ENCODE data around the gene MITF.
A peak's percentile ranks its signal among the peaks of the same experiment; 100 is the strongest.

Gene MITF

DNA sequence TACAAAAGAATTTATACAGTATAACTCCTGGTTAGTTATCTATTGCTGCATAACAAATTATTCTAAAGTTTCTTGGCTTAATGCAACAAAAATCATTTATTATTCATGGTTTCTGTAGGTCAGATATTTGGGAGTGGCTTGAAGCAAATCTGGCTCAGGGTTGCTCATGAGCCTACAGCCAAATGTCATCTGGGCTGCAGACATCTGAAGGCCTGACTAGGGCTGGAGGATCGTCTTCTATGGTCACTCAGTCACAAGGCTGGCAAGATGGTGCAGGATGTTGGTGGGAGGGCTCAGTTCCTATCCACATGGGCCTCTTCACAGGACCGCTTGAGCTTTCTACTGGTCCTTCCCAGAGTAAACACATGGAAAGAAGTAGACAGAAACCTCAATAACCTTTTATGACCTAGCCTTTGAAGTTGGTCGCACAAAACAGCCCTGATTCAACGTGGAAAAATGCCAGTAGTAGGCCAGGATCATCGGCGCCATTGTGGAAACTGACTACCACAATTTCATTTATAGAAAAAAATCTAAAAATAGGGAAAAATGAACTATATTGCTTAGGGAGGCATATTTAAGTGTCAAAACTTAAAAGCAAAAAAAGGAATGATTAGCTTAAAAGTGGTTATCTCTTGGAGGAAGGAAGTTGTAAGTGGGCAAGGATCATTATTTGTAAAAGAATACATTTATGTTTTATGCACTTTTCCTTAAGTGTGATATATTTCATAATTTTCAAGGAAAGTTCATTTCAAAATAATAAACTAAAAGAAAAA, 9.9 kb upstream of the MITF start:
- DNase-seq: no peak

DNA sequence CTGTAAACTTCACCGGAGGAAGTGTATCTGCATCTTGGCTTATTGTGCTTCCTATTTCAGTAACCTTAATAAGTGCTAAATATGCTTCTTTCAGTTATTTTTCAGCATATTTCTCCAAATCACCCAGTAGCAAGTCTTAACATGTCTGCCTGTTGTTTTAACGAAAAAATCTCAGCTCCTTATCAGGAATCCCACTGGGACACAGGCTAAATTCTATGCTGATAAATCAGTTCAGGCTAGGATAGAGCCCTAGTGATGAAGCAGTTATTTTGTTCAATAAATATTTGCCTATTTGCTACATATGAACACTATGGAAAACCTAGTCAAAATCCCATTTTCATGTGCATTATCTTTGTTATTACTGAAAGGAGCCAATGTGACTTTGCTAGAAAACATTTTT, 8.2 kb upstream of the MITF start:
- DNase-seq: no peak

DNA sequence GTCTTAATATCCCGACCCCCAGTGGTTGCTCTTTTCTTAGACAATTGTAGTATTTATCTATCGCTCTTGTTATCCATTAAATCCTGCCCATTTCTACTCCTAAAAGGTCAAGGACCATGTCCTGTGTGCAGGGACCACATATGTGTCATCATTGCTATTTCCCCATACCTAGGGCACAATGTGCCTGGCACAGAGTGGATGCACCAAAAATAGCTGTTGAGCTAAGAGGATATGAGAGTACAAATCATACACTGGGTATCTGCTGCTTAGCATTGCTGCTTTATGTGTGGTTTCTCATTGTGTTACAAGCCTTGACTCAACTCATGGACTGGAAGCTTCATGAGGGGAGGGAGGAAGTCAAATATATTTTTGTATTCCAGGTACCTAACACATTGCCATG, 3.4 kb upstream of the MITF start:
- no peak for DNase-seq

DNA sequence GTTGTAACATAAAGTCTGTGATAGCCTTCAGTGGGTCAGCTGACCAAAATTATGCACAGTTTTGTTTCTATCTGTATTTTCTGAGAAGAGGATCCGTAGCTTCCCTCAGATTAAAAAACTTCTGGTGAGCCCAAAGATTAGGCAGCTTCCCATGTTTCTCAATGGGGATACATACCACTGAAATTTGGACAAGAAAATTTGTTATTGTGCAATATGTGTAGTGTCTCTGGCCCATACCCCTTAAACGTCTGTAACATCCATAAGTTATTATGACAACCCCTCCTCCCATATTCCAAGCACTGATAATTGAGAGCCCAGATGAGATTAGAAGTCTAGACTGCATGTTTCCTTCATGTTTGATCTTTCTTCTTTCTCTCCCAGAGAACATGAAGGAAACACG, 1.9 kb upstream of the MITF start:
- no peak for DNase-seq

DNA sequence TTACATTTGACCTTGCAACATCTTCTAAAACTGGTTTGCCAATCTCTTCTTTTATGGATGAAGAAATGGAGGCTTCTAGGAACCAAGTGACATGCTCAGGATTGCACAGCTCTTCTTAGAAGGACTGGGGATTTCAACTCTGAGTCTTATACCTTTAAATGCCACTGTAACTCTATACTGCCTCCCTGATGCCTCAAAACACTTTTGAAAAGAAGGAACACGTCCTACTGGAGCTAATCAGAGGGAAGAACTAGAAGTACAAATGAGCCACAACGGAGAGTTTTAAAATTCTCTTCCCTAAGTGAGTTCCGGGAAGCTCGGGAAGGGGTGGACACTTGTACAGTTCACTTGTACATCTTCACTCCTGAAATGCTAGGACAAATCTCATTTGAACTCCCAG, 949 bp upstream of the MITF start:
- DNase-seq: peak in 1 of 2 experiments; percentile 30

DNA sequence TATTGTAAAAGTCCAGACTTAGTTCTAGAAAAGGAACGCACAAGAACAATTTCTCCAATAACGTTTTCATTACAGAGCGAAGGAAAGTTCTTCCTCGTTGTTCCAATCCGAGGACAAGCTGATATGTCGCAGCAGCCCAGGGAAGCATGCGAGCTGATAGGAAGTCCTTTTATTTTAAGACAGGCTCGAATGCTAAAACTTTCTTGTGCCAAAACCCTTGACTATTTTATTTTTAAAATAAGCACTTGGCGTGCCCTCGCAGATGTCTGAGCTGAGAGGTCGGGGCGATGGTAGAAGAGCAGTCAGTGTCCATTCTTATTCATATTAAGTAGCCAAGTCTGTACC, 433 bp upstream of the MITF start:
- no peak for DNase-seq

DNA sequence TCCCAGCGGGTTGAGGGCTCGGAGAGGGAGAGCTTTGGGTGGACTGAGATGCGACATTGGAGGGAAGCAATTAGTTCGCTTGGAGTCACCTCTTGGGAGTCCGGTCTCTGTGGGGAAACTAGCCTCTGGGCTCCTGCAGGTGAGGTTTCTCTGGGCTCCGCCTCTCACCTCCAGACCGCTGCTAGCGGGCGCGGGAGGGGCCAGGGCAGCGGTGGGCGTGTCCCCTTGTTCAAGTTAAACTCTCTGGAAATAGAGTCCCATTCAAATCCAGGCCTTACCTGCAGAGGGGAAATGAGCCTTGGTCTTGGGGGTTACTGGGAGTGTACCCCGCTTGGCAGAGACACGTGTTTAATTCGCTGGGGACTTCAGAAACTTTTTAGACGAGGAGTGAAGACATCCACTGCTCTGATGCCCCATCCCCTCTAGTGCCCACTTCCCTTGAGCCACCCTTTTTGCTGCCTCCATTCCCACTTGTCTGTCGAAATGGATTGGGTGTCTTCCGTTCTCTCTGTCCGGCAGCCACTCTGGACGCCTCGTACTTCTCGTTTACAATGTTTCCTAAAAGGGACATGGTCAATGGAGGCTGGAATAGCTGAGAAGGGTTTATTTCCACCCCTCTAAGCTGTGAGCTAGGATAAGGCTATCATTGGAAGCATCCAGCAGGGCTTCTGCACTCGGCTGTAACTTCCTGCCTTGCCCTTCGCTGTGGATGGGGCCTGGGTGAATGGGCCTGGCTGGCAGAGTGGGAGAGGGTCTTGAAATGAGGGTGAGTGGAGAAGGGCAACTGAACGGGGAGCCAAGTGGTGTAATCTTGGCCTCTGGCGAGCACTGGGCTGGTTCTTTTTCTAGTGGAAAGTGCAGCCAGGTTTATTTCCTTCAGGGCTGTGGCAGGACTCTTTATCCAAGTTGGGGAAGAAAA, 1.1 kb downstream of the MITF start:
- DNase-seq: no peak

DNA sequence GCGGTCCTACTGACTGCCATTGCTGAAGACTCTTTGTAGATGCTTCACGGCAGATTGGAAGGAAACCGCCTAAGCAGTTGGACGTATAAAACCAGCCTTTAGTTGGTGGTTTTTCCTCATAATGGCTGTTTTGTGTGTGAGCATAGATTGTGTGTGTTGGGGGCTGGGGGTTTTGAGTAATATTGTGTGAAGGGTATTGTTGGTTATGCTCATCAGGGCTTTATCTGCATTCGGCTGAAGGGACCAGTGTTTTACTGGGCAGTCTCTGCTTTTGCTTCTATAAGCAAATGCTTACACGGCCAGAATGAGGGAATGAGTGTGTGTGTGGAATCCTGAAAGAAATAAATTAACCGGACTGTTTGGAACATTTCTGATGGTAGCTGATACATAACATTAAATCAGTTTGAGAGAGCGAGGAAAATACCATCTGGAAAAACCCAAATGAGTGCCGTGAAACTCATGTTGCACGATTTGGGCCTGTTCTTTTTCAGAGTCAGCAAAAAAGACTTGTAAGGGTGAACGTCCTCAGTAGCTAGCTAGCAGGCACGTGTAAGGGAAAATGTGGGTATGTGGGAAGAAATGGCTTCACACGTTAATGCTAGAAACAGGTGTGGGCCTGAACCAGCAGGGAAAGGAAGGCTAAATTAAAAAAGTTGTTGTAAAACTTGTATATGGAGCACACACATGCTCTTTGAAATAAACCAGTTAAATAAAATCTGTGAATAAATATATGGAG, 1.9 kb downstream of the MITF start:
- DNase-seq: no peak

DNA sequence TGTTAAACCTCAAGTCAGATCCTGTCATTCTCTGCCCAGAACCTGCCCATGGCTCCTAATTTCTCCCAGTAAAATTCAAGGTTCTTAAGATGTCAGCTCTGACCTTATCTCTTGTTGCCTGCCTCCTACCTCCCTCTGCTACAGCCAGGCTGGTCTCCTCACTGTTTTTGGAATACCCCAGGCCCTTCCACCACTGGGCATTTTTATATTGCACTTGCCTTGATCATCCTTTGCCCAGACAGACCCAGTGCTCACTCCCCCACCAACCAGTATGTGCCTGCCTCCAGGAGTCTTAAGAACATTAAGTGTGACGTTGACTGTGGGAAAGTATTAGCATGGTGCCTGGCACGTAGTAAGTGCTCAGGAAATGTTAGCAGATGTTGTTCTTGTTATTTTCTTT, 3.1 kb downstream of the MITF start:
- no peak for DNase-seq

DNA sequence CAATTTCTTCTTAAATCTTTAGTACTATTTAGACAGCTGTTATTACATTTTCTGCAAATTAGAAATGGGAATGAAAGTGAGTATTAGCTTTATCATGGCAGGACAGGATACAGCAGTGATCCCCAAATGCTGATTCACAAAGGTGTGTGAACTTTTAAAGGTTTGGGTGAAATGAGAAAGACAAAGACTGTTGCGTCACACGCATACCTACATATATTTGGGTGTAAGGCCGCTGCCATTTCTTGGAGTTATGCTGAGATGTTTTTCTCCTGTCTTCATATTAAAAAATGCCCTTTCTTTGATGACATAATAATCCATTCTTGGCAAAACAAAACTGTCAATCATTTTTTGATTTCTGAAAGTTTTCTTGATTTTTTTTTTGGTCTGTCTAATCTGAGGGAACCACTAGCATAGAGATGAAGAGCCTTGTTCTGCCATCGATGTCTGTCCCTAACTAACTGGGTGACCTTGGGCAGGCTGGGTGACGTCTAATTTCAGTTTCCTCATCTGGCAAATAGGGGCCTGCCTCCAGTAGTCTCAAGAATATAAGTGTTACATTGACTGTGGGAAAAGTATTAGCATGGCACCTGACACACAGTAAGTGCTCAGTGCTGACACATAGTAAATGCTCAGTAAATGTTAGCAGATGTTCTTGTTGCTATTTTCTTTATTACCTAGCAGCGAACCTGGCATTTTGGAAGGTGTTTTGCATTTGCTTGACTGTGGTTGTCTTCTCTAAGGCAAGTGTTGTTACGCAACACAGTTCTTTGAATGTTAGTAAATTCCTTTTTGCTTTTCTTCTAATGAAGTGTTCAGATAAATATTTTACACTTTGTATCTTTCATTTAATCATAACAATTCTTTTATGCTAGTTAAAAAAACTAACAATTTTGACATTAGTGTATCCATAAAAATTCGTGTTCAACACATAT, 5.0 kb downstream of the MITF start:
- DNase-seq: no peak

DNA sequence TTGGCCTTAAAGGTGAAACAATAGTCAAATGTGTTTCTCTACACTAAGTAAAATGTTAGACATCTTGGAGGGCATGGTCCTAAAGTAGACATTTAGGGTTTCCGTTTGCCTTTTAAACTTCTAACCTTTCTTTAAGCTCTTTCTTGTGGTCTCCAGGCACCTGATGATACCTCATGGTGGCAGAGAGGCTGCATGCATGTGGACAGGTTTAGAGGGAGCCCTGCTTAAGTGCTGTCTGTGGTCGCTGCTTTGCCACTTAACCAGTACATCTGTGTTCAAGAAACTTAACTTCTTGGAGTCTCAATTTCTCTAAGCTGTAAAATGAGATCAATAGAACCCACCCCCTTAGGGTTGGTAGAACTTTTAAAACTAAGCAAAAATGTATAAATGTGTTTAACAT, 6.2 kb downstream of the MITF start:
- DNase-seq: no peak

DNA sequence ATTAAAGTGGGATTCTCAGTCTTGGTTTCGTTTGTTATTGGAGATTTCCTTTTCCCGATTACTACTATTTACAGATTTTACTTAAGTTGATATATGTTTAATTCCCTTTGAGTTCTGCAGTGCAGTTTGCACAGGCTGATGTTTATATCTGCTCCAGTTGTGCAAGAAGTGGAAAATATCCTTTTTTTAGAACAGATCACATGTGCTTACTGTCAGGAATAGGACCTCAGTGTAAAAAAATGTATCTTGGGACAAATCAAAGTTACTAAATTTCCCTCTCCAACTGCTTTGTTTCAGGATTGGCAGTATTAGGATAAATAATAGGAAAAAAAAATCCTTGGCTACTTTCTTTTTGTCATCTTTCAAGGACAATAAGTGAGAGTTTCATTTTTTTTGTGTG, 6.9 kb downstream of the MITF start:
- no peak for DNase-seq

DNA sequence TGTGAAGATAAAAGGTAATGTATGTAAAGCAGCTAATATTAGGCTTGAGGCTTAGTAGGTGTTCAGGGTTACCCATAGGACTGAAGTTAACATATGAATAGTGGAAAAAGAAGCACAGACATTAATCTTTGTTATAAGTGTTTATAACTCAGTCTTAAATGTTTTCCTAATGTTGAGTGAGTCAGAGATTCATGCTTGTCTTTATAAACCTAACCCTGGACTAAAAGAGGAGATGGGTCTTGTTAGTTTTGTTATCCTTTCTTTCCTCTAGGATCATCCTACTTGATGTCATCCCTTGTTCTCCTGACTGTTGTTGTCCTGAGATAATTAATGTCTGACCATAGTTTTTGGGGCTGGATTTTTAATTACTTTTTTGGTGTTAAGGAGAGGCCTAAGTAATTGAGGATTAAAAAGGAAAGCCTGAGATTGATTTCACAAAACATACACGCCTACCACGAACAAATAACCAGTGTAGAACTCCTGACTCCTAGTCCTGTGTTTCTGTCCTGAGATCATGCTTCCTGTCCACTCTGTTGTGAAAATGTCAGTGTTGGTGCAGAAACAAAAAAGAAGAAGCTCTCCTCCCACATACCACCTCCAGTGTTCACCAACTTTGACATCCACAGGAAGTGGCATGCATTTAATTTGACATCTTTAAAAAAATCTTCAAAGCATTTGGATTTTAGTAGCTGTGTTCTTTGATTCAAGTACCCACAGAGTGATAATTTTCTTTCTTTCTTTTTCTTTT, 8.4 kb downstream of the MITF start:
- DNase-seq: no peak

DNA sequence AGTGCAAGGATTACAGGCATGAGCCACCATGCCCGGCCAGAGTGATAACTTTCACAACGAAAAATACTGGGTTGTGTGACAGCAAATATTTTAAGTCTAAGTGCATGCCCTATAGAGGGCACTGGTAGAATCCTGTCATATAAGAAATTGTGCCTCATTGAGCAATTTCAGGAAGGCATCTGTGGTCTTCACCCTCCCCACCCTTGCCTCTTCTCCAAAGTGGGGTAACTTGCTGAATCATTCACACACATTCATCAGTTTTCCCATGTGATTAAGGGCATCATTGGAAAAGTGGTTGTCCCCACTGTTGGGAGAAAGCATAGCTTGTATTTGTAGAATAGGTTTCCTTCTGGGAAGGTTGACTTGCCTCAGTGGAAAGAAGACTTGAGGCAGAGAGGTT, 9.2 kb downstream of the MITF start:
- no peak for DNase-seq

DNA sequence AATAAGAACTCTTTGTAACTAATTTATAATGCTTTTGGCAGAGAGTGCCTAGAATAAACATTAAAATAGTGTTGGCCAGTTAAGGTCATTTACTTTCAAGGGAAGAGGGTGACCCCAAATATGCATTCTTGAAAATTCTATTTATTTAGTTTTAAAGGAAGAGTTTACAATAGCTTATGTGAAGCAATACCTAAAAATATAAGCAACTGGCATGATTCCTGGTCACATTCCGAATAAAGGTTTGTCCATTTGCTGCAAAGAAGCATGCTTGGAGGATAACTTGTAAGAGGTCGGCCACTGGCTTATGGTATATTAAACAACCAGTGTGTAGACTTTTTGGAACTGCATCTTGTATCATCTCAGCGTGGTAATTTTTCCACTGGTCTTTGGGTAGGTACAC, 10.2 kb downstream of the MITF start:
- DNase-seq: no peak

DNA sequence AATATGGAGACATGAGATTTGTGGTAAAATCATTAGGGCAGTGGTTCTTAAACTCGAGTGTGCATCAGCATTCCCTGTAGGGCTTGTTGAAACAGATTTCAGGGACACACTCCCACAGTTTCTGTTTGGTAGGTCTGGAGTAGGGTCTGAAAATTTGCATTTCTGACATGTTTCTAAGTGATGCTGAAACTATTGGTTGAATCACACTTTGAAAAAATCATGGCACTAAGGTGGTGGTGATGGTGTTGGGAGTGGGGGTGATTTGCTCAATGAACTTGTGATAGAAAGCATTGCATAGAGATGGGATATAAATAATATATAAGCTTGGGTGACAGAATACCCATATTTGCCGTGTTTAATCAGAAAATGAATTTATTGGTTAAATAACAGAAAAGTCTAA, 11.3 kb downstream of the MITF start:
- no peak for DNase-seq

DNA sequence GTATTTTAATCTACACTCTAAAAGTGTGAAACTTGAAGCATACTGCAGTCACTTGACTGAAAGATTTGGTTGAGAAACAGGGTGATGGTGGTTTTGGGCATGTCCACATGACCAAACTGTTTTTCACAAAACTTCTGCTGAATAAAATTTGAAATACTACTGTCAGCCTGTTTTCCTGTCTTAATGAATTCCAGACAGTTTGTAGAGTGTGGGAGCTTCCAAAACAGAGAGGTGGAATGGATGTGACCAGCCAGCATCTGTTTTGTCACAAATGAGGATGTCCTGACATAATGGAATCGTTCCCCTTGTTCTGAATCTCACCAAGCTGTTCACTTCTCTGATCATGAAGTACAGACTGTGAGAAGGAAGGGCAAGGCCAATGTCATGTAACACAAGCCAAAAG, 11.8 kb downstream of the MITF start:
- no peak for DNase-seq

DNA sequence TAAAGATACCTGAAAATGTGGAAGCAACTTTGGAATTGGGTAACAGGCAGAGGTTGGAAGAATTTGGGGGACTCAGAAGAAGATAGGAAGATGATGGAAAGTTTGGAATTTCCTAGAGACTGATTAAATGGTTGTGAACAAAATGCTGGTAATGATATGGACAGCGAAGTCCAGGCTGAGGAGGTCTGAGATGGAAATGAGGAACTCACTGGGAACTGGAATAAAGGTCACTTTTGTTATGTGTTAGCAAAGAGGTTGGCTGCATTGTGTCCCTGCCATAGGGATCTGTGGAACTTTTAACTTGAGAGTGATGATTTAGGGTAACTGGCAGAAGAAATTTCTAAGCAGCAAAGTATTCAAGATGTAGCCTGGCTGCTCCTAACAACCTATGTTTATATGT, 13.0 kb downstream of the MITF start:
- no peak for DNase-seq

DNA sequence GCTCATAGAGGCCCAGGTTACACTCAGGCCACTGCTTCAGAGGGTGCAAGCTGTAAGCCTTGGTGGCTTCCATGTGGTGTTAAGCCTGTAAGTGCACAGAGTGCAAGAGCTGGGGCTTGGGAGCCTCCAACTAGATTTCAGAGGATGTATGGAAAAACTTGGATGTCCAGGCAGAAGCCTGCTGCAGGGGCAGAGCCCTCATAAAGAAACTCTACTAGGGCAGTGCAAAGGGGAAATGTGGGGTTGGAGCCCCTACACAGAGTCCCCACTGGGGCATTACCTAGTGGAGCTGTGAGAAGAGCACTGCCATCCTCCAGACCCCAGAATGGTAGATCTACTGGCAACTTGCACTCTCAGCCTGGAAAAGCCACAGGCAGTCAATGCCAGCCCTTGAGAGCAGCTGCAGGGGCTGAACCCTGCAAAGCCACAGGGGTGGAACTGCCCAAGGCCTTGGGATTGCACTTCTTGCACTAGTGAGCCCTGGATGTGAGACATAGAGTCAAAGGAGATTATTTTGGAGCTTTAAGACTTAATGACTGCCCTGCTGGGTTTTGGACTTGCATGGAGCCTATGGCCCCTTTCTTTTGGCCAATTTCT, 14.0 kb downstream of the MITF start:
- DNase-seq: no peak

DNA sequence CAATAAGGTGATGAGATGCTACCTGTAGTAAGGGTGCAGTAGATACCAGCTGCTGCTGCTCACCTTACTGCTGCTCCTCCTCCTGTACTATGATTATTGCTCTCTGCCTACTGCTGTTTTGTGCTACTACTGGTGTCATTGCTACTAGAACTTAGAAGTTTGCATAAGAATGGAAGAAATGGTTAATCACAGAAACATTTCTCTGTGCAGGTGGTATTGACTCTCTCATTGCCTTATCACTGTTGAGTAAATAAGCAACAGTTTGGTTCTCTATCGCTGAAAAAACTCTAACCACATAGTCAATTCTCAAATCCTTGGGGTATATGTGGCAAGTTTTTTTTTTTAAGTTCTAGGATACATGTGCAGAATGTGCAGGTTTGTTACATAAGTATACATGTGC, 16.5 kb downstream of the MITF start:
- no peak for DNase-seq
